GM21360 (cell line): ENCODE data around the gene PHPT1.
"Not testable (repeated sequence)": the region's sequence is repeated elsewhere in the genome, so short reads cannot be mapped to it uniquely, and the experiment has no call there.

Experiments used
- ATAC-seq: cut with Tn5 transposase; IDR thresholded peaks from one replicate; pipeline ENCODE4 v1.9.1; 2021; ENCODE audit warnings: mild to moderate bottlenecking, moderate library complexity; ENCODE audit not compliant: unreplicated experiment

PHPT1 gene

DNA sequence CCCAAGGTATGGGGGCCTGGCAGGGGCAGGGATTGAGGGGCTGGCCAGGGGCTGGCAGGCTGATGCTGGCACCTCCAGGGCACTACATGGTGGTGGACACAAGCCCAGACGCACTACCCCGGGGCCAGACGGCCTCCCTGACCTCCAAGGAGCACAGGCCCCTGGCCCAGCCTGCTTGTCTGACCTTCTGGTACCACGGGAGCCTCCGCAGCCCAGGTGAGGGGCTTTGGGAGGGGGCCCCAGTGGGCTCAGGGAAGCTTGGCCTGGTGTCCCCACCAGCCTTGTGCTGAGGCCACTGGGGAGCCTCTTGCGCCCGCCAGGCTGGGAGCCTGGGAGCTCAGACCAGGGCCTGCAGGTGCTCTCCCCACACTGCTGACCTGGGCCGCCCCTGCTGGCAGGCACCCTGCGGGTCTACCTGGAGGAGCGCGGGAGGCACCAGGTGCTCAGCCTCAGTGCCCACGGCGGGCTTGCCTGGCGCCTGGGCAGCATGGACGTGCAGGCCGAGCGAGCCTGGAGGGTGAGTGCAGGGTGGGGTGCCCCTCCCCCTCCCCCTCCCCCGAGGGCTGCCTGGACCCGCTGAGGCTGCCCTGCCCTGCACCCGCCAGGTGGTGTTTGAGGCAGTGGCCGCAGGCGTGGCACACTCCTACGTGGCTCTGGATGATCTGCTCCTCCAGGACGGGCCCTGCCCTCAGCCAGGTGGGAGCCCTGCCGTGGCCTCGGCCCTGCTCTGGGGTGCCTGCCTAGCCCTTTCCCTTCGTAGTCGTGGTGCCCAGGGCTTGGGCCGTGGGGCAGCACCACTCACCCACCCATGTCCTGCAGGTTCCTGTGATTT is 8.6 kb downstream of the PHPT1 start:
- ATAC-seq, result no peak

- ATAC-seq, result no peak
Measured at GRCh38 chr9:136858452-136858843, 9.2 kb downstream of the PHPT1 start.

- no peak for ATAC-seq
Measured at GRCh38 chr9:136858844-136859757, 9.9 kb downstream of the PHPT1 start.

- no peak for ATAC-seq
Measured at GRCh38 chr9:136860529-136860928, 11.3 kb downstream of the PHPT1 start.

GRCh38 chr9:136860933-136861873 is 12.0 kb downstream of the PHPT1 start:
- ATAC-seq, result no peak

DNA sequence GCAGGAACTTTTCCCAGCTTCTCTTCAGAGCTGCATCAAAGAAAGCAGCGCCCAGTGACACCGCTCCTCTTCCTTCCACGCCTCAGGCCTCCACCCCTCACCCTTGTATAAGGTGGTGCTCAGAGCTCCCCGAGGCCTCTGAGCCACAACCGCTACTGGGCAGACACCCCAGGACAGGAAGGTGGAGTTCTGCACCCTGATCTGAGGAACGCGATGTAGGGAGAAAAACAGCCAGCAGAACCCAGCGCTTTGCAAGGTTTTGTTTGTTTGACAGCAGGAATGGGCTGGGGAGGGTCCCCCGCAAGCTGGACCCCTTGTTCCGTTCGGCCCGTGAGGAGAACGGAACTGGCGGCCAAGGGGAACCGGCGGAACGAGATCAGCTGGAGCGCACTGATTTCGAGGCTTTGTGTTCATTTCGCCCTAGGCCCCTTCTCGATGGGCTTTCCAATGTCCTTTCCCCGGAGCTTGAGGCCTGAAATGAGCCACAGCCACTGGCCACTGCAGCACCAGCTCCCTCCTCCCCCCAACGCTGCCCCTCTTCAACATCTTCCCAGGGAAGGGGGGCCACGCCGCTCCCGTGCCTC is 12.8 kb downstream of the PHPT1 start:
- no peak for ATAC-seq

- no peak for ATAC-seq
Measured at GRCh38 chr9:136862849-136863622, 13.8 kb downstream of the PHPT1 start.

GRCh38 chr9:136863623-136864273 is 14.5 kb downstream of the PHPT1 start:
- ATAC-seq, result no peak

DNA sequence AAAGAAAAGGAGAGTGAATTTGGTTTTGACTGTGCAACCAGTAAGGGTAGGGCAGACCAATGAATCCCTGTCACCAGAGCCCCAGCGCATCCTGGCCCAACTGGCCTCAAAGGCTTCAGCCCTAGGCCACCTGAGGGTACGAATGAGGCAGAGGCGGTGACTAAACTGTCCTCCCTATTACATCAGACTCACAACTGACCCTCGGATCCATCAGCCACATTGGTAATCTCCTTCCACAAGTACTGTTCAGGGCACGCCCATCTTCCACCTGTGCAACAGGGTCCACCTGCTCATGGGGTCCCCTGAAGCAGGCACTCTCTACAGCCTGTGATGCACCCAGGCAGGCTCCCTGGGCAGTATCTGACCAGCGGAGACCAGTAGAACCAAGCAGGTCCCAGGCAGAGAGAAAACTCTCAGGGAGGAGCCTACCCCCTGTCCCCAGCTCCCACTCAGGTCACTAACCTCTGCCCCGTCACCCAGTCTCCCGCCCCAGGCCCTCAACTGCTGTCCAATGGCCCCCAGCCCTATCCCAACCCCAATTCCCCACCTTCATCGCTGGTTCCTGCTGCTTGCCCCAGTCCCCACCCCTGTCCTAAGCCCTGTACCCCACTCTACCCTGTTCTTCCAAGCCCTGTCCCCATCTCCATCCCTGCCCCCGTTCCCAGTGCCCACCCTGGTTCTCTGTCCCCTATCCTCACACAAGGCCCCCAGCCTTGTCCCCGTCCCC is 16.0 kb downstream of the PHPT1 start:
- ATAC-seq, result no peak

DNA sequence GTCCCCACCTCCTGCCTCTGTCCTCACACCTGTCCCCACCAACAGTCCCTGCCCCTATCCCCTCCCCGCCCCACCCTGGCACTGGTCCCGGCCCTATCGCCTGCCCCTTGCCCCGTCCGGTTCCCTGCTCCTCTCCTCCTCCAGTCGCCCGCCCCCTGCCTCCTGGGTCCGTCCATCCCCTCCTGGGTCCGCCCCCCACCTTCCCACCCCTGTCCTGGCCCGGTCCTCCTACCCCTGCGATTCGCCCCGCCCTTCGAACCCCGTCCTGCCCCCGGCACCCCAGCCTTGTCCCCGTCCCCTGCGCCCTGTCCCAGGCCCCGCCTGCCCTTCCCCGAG is 16.5 kb downstream of the PHPT1 start:
- no peak for ATAC-seq

- not testable (repeated sequence) for ATAC-seq
Measured at GRCh38 chr9:136866898-136867421, 17.8 kb downstream of the PHPT1 start.

- ATAC-seq, result no peak
Measured at GRCh38 chr9:136867480-136867879, 18.3 kb downstream of the PHPT1 start.

GRCh38 chr9:136867917-136868316 is 18.7 kb downstream of the PHPT1 start:
- no peak for ATAC-seq

DNA sequence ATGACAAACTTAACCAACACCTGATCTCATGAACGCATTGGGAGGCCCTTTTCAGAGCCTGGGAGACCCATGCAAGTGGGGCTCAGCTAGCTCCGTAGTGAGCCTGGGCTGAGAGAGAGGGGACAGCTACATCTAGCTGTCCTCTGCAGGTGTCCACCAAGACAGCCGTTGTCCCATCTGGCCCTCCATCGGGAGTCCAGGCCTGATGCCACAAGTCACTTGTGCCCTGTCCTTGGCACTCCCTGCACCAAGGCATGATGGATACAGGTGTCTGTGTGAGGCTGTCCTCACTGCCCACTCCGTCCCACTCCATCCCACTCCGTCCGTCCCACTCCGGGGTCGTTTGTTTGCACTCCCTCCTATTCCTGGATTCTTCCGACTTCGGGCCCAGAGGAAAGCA is 19.4 kb downstream of the PHPT1 start:
- ATAC-seq, result no peak

DNA sequence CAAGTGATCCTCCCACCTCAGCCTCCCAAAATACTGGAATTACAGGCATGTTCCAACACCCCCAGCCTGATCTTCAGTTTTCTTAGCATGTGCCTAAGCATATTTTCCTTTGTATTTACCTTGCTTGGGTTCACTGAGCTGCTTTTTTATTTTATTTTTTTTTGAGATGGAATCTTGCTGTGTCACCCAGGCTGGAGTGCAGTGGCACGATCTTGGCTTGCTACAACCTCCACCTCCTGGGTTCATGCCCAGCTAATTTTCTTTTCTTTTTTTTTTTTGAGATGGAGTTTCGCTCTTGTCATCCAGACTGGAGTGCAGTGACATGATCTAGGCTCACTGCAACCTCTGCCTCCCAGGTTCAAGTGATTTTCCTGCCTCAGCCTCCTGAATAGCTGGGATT is 20.4 kb downstream of the PHPT1 start:
- ATAC-seq, result not testable (repeated sequence)

GRCh38 chr9:136875155-136875554 is 25.9 kb downstream of the PHPT1 start:
- ATAC-seq, result no peak

DNA sequence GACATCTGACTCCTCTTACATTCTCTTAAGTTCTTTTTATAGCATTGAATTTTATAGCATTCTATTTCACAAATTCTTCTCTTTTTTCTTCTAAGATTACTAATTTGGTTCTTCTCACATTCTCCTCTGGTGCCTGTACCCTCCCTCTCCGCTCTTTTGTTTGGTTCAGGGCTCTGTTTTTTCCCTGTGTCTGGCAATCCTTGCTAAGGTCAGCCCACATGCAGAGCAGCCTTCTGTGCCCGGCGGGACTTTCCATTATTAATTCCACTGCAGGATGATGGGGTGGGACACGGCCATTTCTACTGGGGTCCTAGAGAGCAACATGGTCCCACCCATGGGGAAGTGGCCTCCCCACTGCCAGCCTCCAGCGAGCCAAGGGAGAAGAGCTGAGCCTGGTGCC is 27.3 kb downstream of the PHPT1 start:
- no peak for ATAC-seq

DNA sequence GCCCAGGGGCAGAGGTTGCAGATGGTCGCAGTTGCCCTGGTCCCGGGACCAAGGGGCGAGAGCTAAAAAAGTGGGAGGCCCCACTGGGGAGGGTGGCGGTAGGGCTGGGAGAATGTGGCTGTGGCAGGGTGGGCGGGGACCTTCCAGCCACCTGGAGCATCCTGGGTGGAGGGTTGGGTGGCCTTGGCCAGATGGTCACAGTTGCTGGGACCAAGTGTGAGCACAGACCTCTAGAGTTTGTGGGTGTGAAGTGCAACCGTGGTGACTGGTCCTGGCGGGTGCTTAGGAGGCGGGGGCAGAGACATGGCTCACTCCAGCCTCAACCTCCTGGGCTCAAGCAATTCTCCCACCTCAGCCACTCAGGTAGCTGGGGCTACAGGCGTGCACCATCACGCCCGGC is 31.4 kb downstream of the PHPT1 start:
- ATAC-seq, result no peak
